RWPE2 (cell line): ENCODE data around the gene HMGN1.

Experiments used
- ATAC-seq: fragments of 200-7000 bp; cut with Tn5 transposase; 3 replicates; pipeline ENCODE4 v1.9.1; 2021; ENCODE audit warnings: low read depth
- DNase-seq: peaks from one replicate; pipeline ENCODE4 v3.0.0-alpha.2; 2020; ENCODE audit warnings: low spot score
- H3K27ac ChIP-seq: fragments of 450-650 bp; 2 replicates; pipeline ENCODE4 v1.5.1; 2017; ENCODE audit warnings: mild to moderate bottlenecking; ENCODE audit not compliant: poor library complexity, severe bottlenecking
- H3K27me3 ChIP-seq: fragments of 250-450 bp; sonication (Bioruptor Pico); 2 replicates; pipeline ENCODE4 v1.5.1; 2021; ENCODE audit warnings: mild to moderate bottlenecking, moderate library complexity; ENCODE audit not compliant: insufficient read depth, poor library complexity, severe bottlenecking
- H3K36me3 ChIP-seq: fragments of 250-450 bp; sonication (Bioruptor Pico); 2 replicates; pipeline ENCODE4 v1.5.1; 2020; ENCODE audit warnings: low read depth, mild to moderate bottlenecking, moderate library complexity
- H3K4me1 ChIP-seq: fragments of 250-450 bp; sonication (Bioruptor Pico); 2 replicates; pipeline ENCODE4 v1.5.1; 2021; ENCODE audit warnings: mild to moderate bottlenecking, moderate library complexity; ENCODE audit not compliant: insufficient read depth, poor library complexity, severe bottlenecking
- H3K4me3 ChIP-seq: fragments of 250-450 bp; sonication (Bioruptor Pico); 2 replicates; pipeline ENCODE4 v1.5.1; 2021; ENCODE audit warnings: mild to moderate bottlenecking, moderate library complexity; ENCODE audit not compliant: severe bottlenecking
- H3K9me3 ChIP-seq: fragments of 250-450 bp; sonication (Bioruptor Pico); 2 replicates; pipeline ENCODE4 v1.5.1; 2021; ENCODE audit warnings: mild to moderate bottlenecking, moderate library complexity; ENCODE audit not compliant: severe bottlenecking
- CTCF ChIP-seq: fragments of 450-650 bp; IDR thresholded peaks from one replicate; pipeline ENCODE4 v1.5.1; 2017; ENCODE audit warnings: mild to moderate bottlenecking, moderate library complexity; ENCODE audit not compliant: poor library complexity, severe bottlenecking

HMGN1 gene

GRCh38 chr21:39334611-39335010 lies 14.3 kb downstream of the HMGN1 start:
- Histone ChIP-seq H3K27ac (no peak overlapping the region), H3K27me3 (no peaks in the 10 kb centered on the region), H3K36me3 (no peaks in the 10 kb centered on the region), H3K4me1 (no peaks in the 10 kb centered on the region), H3K9me3 (no peaks in the 10 kb centered on the region), H3K4me3 (no peak overlapping the region)
- DNase-seq (no peak), ATAC-seq (no peak)
- TF ChIP-seq CTCF: no peak

GRCh38 chr21:39332175-39332574 lies 16.7 kb downstream of the HMGN1 start:
- no peak for DNase-seq
- Histone ChIP-seq H3K4me3 (no peak overlapping the region), H3K4me1 (no peaks in the 10 kb centered on the region), H3K27me3 (no peaks in the 10 kb centered on the region), H3K9me3 (no peaks in the 10 kb centered on the region), H3K27ac (no peak overlapping the region), H3K36me3 (no peaks in the 10 kb centered on the region)
- TF ChIP-seq CTCF: no peak
- ATAC-seq: no peak

- Histone ChIP-seq H3K27me3 (no peaks in the 10 kb centered on the region), H3K4me3 (no peak overlapping the region), H3K4me1 (no peaks in the 10 kb centered on the region), H3K36me3 (no peaks in the 10 kb centered on the region), H3K27ac (no peak overlapping the region), H3K9me3 (no peaks in the 10 kb centered on the region)
- DNase-seq (no peak), ATAC-seq (no peak)
- TF ChIP-seq CTCF: no peak
Observed at GRCh38 chr21:39330001-39330400, 18.9 kb downstream of the HMGN1 start.

GRCh38 chr21:39327727-39328126 lies 21.2 kb downstream of the HMGN1 start:
- H3K4me1 ChIP-seq: no peaks in the 10 kb centered on the region
- no peaks in the 10 kb centered on the region for H3K9me3 ChIP-seq
- H3K36me3 ChIP-seq: no peaks in the 10 kb centered on the region
- DNase-seq (no peak), ATAC-seq (no peak)
- no peaks in the 10 kb centered on the region for H3K27me3 ChIP-seq
- no peak overlapping the region for H3K27ac ChIP-seq
- no peak overlapping the region for H3K4me3 ChIP-seq
- TF ChIP-seq CTCF: no peak

GRCh38 chr21:39326607-39327307 lies 22.1 kb downstream of the HMGN1 start:
- Histone ChIP-seq H3K9me3 (peaks cover 4% of the 10 kb centered on the region), H3K27me3 (no peaks in the 10 kb centered on the region), H3K4me3 (no peak overlapping the region), H3K27ac (no peak overlapping the region), H3K4me1 (no peaks in the 10 kb centered on the region), H3K36me3 (no peaks in the 10 kb centered on the region)
- ATAC-seq (no peak), DNase-seq (no peak)
- no peak for TF ChIP-seq CTCF
